ENCODE measurements around the gene TEX53. TPM values are rescaled to one million over a fixed set of nuclear protein-coding genes. Genes with fewer than 3 reads are reported as not detected.

Gene TEX53
- total and polyA plus RNA-seq, 10 of the 15 experiments (the other 5 are each of a cell fraction or from before 2014, with no cell fraction given) = not detected

DNA sequence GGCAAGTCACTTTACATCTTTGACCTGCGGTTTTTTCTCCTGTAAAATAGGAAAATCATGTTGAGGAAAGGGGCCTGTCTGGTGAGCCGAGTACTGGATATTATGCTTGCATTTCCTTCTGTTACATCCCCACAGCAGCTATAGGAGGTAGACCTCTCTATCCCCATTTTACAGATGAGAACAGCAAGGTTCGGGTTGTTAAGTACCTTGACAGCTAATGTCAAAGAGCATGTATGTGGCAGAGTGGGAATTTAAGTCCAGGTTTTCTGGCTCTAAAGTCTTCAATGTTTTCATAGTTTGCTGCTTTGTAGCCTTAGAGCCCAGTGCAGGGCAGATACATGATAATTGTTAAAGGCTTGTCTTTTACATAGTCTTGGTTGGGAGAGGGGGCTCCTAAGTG is 43.7 kb downstream of the TEX53 start:
- no TSS peak for BruUV-seq (replicated peaks)
- TF ChIP-seq ZNF217 (IDR thresholded peaks at IDR 0.05) (peak; percentile 60; the same call in 1 of the 2 replicates), TBL1XR1 (IDR thresholded peaks at IDR 0.05; ENCODE audit: low read depth, low read length) (no peak)
- peak overlapping the region; percentile 95 for H3K4me3 ChIP-seq
- RAD21 ChIA-PET (ENCODE audit: unreplicated experiment) = interaction anchor here (0.7 to 5.1 kb wide), 8 partner anchors 9 to 223 kb away, joined by 3 to 40 read pairs (median 4); partner anchors contain the start of gene ATP6V1G1
- no peaks in the 10 kb centered on the region; the same call in 2 of the 3 replicates for H3K9me3 ChIP-seq (replicated peaks; ENCODE audit: control insufficient read depth, insufficient read depth, low read length)
- H3K27ac ChIP-seq (ENCODE audit: control insufficient read depth, insufficient read depth) = peak overlapping the region; percentile 98
- H4K20me1 ChIP-seq (ENCODE audit: control insufficient read depth, insufficient read depth) = no peaks in the 10 kb centered on the region
- no peaks in the 10 kb centered on the region for H3K27me3 ChIP-seq (replicated peaks in 1 of 2; ENCODE audit: control insufficient read depth in 2 of 2, insufficient read depth in 2 of 2, low read length in 1 of 2)
- H3K79me2 ChIP-seq (ENCODE audit: control insufficient read depth, insufficient read depth, low read length) = peaks cover 83% of the 10 kb centered on the region
- CTCF ChIA-PET = interaction anchor here (1.0 to 10.2 kb wide), 4 partner anchors 22 to 112 kb away, joined by 3 to 74 read pairs (median 14); no protein-coding TSS in a partner anchor
- POLR2A ChIA-PET = interaction anchor here (0.5 to 3.0 kb wide), 7 partner anchors 8 to 219 kb away, joined by 3 to 15 read pairs (median 5); partner anchors contain the start of gene ATP6V1G1
- in situ Hi-C loops (cut with MboI) (loop anchor here (5.0 kb wide), 1 partner anchor 227 kb away; the partner anchor contains the start of gene AKNA), intact Hi-C loops (cut with micrococcal nuclease; ENCODE audit: unreplicated experiment) (loop anchor here (5.0 kb wide), 2 partner anchors 38 to 227 kb away; partner anchors contain the start of gene AKNA)
- peak overlapping the region; percentile 95 for H3K9ac ChIP-seq (ENCODE audit: control insufficient read depth, insufficient read depth, low read length)
- DNase-seq (ENCODE audit: low read depth, low spot score) (no peak), ATAC-seq (no peak), FAIRE-seq (no peak)
- peaks cover 60% of the 10 kb centered on the region for H3K4me1 ChIP-seq (ENCODE audit: control insufficient read depth, insufficient read depth, low read length)
- SMC1A ChIA-PET (ENCODE audit: uncharacterized antibody, unreplicated experiment) = interaction anchor here (1.2 to 4.5 kb wide), 5 partner anchors 8 to 165 kb away, joined by 3 to 42 read pairs (median 26); no protein-coding TSS in a partner anchor
- peaks cover 0 to 7% of the 10 kb centered on the region in 2 experiments; a peak in 1 of 4 replicates for H3K36me3 ChIP-seq (ENCODE audit: control insufficient read depth in 2 of 2, insufficient read depth in 2 of 2, low read length in 1 of 2)
- 58% methylated on average over 3 of the region's 3 CpGs for WGBS (ENCODE audit: insufficient coverage, insufficient replicate concordance, low lambda C conversion rate, missing lambda C conversion rate)
- peak overlapping the region; percentile 100 for H3K4me2 ChIP-seq (ENCODE audit: control insufficient read depth, insufficient read depth)
- no peak overlapping the region for H2AFZ ChIP-seq (ENCODE audit: control insufficient read depth, low read depth, low read length)

DNA sequence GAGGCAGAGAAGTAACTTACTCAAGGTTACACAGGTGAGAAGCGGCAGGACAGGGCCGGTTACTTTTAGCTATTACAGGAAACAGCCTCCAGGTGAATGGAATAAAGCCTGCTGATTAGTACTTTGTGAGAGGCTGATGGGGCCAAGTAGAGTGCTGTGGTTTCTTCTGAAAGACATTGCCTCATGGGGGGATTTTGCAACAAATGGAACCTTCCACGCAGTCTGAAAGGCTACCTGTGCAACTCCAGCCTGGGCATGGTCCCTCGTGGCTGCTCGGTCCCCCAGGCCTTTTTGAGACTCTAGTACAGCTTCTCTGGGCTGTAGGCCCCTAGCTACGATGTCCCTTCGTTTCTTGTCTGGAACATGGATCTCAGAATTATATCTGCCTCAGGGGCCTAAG is 44.5 kb downstream of the TEX53 start:
- Histone ChIP-seq H3K4me1 (ENCODE audit: control insufficient read depth, insufficient read depth, low read length) (peaks cover 60% of the 10 kb centered on the region), H3K4me2 (ENCODE audit: control insufficient read depth, insufficient read depth) (peak overlapping the region; percentile 100), H3K27ac (ENCODE audit: control insufficient read depth, insufficient read depth) (peak overlapping the region; percentile 98), H3K36me3 (ENCODE audit: control insufficient read depth in 2 of 2, insufficient read depth in 2 of 2, low read length in 1 of 2) (peaks cover 0 to 7% of the 10 kb centered on the region in 2 experiments; a peak in 1 of 4 replicates), H2AFZ (ENCODE audit: control insufficient read depth, low read depth, low read length) (no peak overlapping the region; the same call in 1 of the 2 replicates), H3K79me2 (ENCODE audit: control insufficient read depth, insufficient read depth, low read length) (peaks cover 77% of the 10 kb centered on the region), H3K4me3 (peak overlapping the region; percentile 95), H3K9me3 (replicated peaks; ENCODE audit: control insufficient read depth, insufficient read depth, low read length) (no peaks in the 10 kb centered on the region), H3K9ac (ENCODE audit: control insufficient read depth, insufficient read depth, low read length) (peak overlapping the region; percentile 95), H4K20me1 (ENCODE audit: control insufficient read depth, insufficient read depth) (no peaks in the 10 kb centered on the region), H3K27me3 (replicated peaks in 1 of 2; ENCODE audit: control insufficient read depth in 2 of 2, insufficient read depth in 2 of 2, low read length in 1 of 2) (no peaks in the 10 kb centered on the region)
- intact Hi-C loops (cut with micrococcal nuclease; ENCODE audit: unreplicated experiment) (loop anchor here (5.0 kb wide), 2 partner anchors 39 to 226 kb away; partner anchors contain the start of gene AKNA), in situ Hi-C loops (cut with MboI) (loop anchor here (5.0 kb wide), 1 partner anchor 226 kb away; the partner anchor contains the start of gene AKNA)
- ChIA-PET SMC1A (ENCODE audit: uncharacterized antibody, unreplicated experiment) (interaction anchor here (0.9 to 4.5 kb wide), 7 partner anchors 9 to 222 kb away, joined by 3 to 28 read pairs (median 7); partner anchors contain the start of gene ATP6V1G1), RAD21 (ENCODE audit: unreplicated experiment) (interaction anchor here (0.8 to 5.1 kb wide), 11 partner anchors 8 to 207 kb away, joined by 3 to 40 read pairs (median 5); partner anchors contain the start of gene ATP6V1G1), CTCF (interaction anchor here (0.6 to 2.5 kb wide), 9 partner anchors 10 to 127 kb away, joined by 3 to 19 read pairs (median 4); partner anchors contain the start of gene ATP6V1G1), POLR2A (interaction anchor here (0.7 to 4.4 kb wide), 9 partner anchors 7 to 227 kb away, joined by 3 to 30 read pairs (median 9); partner anchors contain the start of genes AKNA and ATP6V1G1)
- BruUV-seq (replicated peaks) = no TSS peak
- FAIRE-seq (peak; percentile 27), DNase-seq (ENCODE audit: low read depth, low spot score) (no peak), ATAC-seq (peak; percentile 32)
- 54% methylated on average over 7 of the region's 7 CpGs for WGBS (ENCODE audit: insufficient coverage, insufficient replicate concordance, low lambda C conversion rate, missing lambda C conversion rate)
- no peak for TF ChIP-seq BACH1 (IDR thresholded peaks at IDR 0.05; ENCODE audit: borderline replicate concordance)
- TF ChIP-seq, protein P1, sequence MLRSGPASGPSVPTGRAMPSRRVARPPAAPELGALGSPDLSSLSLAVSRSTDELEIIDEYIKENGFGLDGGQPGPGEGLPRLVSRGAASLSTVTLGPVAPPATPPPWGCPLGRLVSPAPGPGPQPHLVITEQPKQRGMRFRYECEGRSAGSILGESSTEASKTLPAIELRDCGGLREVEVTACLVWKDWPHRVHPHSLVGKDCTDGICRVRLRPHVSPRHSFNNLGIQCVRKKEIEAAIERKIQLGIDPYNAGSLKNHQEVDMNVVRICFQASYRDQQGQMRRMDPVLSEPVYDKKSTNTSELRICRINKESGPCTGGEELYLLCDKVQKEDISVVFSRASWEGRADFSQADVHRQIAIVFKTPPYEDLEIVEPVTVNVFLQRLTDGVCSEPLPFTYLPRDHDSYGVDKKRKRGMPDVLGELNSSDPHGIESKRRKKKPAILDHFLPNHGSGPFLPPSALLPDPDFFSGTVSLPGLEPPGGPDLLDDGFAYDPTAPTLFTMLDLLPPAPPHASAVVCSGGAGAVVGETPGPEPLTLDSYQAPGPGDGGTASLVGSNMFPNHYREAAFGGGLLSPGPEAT (IDR thresholded peaks at IDR 0.05; ENCODE audit: low read depth) = no peak; the same call in 1 of the 2 replicates
- TF ChIP-seq RB1 (IDR thresholded peaks at IDR 0.05; ENCODE audit: borderline replicate concordance) = no peak
- TF ChIP-seq JUNB (IDR thresholded peaks at IDR 0.05) = peak; percentile 23; the same call in 1 of the 2 replicates
- TF ChIP-seq, protein P2, sequence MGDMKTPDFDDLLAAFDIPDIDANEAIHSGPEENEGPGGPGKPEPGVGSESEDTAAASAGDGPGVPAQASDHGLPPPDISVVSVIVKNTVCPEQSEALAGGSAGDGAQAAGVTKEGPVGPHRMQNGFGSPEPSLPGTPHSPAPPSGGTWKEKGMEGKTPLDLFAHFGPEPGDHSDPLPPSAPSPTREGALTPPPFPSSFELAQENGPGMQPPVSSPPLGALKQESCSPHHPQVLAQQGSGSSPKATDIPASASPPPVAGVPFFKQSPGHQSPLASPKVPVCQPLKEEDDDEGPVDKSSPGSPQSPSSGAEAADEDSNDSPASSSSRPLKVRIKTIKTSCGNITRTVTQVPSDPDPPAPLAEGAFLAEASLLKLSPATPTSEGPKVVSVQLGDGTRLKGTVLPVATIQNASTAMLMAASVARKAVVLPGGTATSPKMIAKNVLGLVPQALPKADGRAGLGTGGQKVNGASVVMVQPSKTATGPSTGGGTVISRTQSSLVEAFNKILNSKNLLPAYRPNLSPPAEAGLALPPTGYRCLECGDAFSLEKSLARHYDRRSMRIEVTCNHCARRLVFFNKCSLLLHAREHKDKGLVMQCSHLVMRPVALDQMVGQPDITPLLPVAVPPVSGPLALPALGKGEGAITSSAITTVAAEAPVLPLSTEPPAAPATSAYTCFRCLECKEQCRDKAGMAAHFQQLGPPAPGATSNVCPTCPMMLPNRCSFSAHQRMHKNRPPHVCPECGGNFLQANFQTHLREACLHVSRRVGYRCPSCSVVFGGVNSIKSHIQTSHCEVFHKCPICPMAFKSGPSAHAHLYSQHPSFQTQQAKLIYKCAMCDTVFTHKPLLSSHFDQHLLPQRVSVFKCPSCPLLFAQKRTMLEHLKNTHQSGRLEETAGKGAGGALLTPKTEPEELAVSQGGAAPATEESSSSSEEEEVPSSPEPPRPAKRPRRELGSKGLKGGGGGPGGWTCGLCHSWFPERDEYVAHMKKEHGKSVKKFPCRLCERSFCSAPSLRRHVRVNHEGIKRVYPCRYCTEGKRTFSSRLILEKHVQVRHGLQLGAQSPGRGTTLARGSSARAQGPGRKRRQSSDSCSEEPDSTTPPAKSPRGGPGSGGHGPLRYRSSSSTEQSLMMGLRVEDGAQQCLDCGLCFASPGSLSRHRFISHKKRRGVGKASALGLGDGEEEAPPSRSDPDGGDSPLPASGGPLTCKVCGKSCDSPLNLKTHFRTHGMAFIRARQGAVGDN (IDR thresholded peaks at IDR 0.05) = peak; percentile 82
- peak; percentile 76 for TF ChIP-seq MEF2B (IDR thresholded peaks at IDR 0.05; ENCODE audit: partially characterized antibody, poor library complexity, severe bottlenecking)
- no peak for TF ChIP-seq RCOR1 (conservative IDR thresholded peaks at IDR 0.05; ENCODE audit: low read depth, low read length)
- no peak for TF ChIP-seq SMARCA5 (IDR thresholded peaks at IDR 0.05)

Measured in GM12878 (cell line).